ENCODE results near the gene ADD2. TPM values are rescaled to one million over a fixed set of nuclear protein-coding genes. Genes with fewer than 3 reads are reported as not detected.
A peak's percentile ranks its signal among the peaks of the same experiment; 100 is the strongest.

Gene ADD2
- total RNA-seq, 1 experiment from 2014 or later, result 124 TPM

DNA sequence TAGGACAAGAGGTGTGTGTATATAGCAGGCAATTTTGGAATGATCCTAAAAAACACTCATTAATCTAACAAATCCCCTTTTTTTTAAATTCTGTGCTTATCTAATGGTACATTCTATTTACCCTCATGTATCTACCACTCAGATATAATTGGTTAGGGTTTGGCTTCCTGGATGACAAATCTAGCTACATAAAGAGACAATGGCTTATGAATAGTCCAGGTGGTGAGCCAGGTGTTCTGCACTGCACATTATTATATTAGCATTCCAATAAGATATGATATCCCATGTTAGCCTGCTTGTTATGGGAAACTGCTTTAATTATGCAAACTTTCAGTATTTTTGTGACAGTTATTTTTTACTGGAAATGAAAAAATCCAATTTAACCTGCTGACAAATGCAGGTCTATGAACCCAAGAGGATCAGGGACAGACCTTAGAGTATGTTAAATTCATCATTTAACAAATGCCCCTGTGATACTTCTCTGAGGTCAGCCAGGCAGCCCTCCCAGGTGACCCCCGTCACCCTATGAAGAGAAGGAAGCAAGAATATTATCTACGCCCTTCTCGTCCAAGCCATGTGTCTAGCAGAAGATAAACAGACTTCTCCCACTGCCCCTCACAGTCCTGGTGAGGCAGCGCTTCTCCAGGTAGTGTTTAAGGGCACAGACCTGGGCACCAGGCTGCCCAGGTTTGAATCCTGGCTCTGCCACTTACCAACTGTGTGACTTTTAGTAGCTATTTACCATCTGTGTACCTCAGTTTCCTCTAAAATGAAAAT, 83.0 kb downstream of the ADD2 start:
- WGBS (ENCODE audit: extremely low coverage, insufficient read length, low lambda C conversion rate), result no CpG with 5 or more reads among the region's 4 CpGs

More for the DNA sequence above, 83.0 kb downstream of the ADD2 start:
- H2BK5ac ChIP-seq (ENCODE audit: insufficient read length, low read length), result no peak overlapping the region
- H3K9ac ChIP-seq (ENCODE audit: extremely low read depth, insufficient read length, low read length), result no peak overlapping the region
- no peak overlapping the region for H2AFZ ChIP-seq (ENCODE audit: low read length)
- H2AK5ac ChIP-seq (ENCODE audit: insufficient read length, low read length), result no peak overlapping the region
- H3K23ac ChIP-seq (ENCODE audit: insufficient read length, low read depth, low read length), result no peak overlapping the region
- Mint-ChIP-seq H3K27ac (peak overlapping the region in 1 of 3 experiments; percentile 85; a peak in 2 of 7 replicates), H3K36me3 (ENCODE audit: insufficient read depth in 1 of 3, low read depth in 3 of 3) (peaks cover 41 to 81% (median 60%) of the 10 kb centered on the region in 3 experiments; a peak in 6 of 7 replicates), H3K9me3 (no peaks in the 10 kb centered on the region), H3K27me3 (ENCODE audit: low read depth) (no peaks in the 10 kb centered on the region), H3K4me3 (no peak overlapping the region), H3K4me1 (peaks cover 7 to 11% of the 10 kb centered on the region in 2 experiments)
- H2BK20ac ChIP-seq (ENCODE audit: low read depth, low read length, poor library complexity, severe bottlenecking), result no peak overlapping the region
- no peak overlapping the region for H3K14ac ChIP-seq (ENCODE audit: insufficient read depth, low read length)
- H3K79me1 ChIP-seq (ENCODE audit: insufficient read depth, low read depth, low read length, poor library complexity, severe bottlenecking), result no peaks in the 10 kb centered on the region
- TF ChIP-seq CTCF (conservative IDR thresholded peaks at IDR 0.05), result no peak
- no peak overlapping the region for H2BK12ac ChIP-seq (ENCODE audit: insufficient read length, low read depth, low read length)
- no peak overlapping the region for H3T11ph ChIP-seq (ENCODE audit: low read length)
- no peak overlapping the region for H3K18ac ChIP-seq (ENCODE audit: insufficient read length, low read depth, low read length)
- no peaks in the 10 kb centered on the region for H4K20me1 ChIP-seq (ENCODE audit: control insufficient read depth, insufficient read depth, insufficient read length)
- H2BK15ac ChIP-seq (ENCODE audit: low read depth, low read length), result no peak overlapping the region
- H4K8ac ChIP-seq (replicated peaks; ENCODE audit: insufficient read length, low read depth, low read length), result no peak overlapping the region
- H3K27me3 ChIP-seq (ENCODE audit: insufficient read depth, low read length), result no peaks in the 10 kb centered on the region
- no peaks in the 10 kb centered on the region for H3K23me2 ChIP-seq (ENCODE audit: insufficient read length, low read depth, low read length, poor library complexity, severe bottlenecking)
- H3K27ac ChIP-seq (ENCODE audit: insufficient read length, low read depth, low read length), result no peak overlapping the region
- no peak overlapping the region for H3K56ac ChIP-seq (ENCODE audit: insufficient read length, low read depth, low read length)
- H2BK120ac ChIP-seq (ENCODE audit: low read depth, low read length, poor library complexity, severe bottlenecking), result no peak overlapping the region
- DNase-seq, result peak; percentile 7
- peaks cover 5% of the 10 kb centered on the region; the same call in 1 of the 2 replicates for H3K4me1 ChIP-seq (ENCODE audit: insufficient read depth, low read length)
- no peak overlapping the region for H3K4me2 ChIP-seq (ENCODE audit: insufficient read depth, insufficient read length, low read length)
- H4K91ac ChIP-seq (ENCODE audit: insufficient read length, low read depth, low read length), result no peak overlapping the region
- no peak overlapping the region for H3K4ac ChIP-seq (ENCODE audit: low read depth, low read length)
- H3K9me3 ChIP-seq (ENCODE audit: control insufficient read depth, low read depth, low read length), result no peaks in the 10 kb centered on the region
- no peaks in the 10 kb centered on the region for H3K79me2 ChIP-seq (ENCODE audit: insufficient read depth, low read length)
- H4K5ac ChIP-seq (ENCODE audit: insufficient read length, low read depth, low read length), result no peak overlapping the region

All from H9 (cell line).